CD4-positive, alpha-beta memory T cell (primary cell): ENCODE results near the gene EHF. TPM values are rescaled to one million over a fixed set of nuclear protein-coding genes. Genes with fewer than 3 reads are reported as not detected.
"Not testable (repeated sequence)": the region's sequence is repeated elsewhere in the genome, so short reads cannot be mapped to it uniquely, and the experiment has no call there.

Experiments
- CTCF ChIA-PET: fragments of 350-600 bp; sonication (Branson Sonifier 250); formaldehyde crosslinking; loops from one replicate; lab custom pipeline; 2021; ENCODE audit warnings: inconsistent platforms; ENCODE audit not compliant: partially characterized antibody; lab: Charles Lee
- POLR2A ChIA-PET: fragments of 350-600 bp; sonication (Branson Sonifier 250); formaldehyde crosslinking; loops from one replicate; lab custom pipeline; 2021; ENCODE audit not compliant: partially characterized antibody; lab: Charles Lee
- DNase-seq, 5 donors: peaks; one replicate each; pipeline versions ENCODE4 v3.0.0 to v3.0.0-alpha.2; 2020 to 2022; ENCODE audit warnings: mixed read lengths in 1 of 5
- H3K27ac ChIP-seq: one replicate; pipeline ENCODE4 v1.7.0; 2013; ENCODE audit warnings: low read depth, low read length
- H3K27me3 ChIP-seq: 2 replicates; pipeline ENCODE4 v1.7.0; 2013; ENCODE audit warnings: mild to moderate bottlenecking, low read length, moderate library complexity; ENCODE audit not compliant: insufficient read depth
- H3K36me3 ChIP-seq: 2 replicates; pipeline ENCODE4 v1.7.0; 2013; ENCODE audit warnings: mild to moderate bottlenecking, low read length, moderate library complexity; ENCODE audit not compliant: insufficient read depth
- H3K4me1 ChIP-seq: 2 replicates; pipeline ENCODE4 v1.7.0; 2013; ENCODE audit warnings: mild to moderate bottlenecking, low read length, moderate library complexity; ENCODE audit not compliant: insufficient read depth
- H3K4me3 ChIP-seq, 2 donors: one replicate each; pipeline ENCODE4 v1.7.0; 2013; ENCODE audit warnings: low read length in 2 of 2, mild to moderate bottlenecking in 1 of 2
- H3K9me3 ChIP-seq, 2 donors: one replicate each; pipeline ENCODE4 v1.7.0; 2013; ENCODE audit warnings: low read length in 2 of 2, control low read depth in 1 of 2; ENCODE audit not compliant: control insufficient read depth in 1 of 2
- H3K27ac Mint-ChIP-seq, 7 donors: one replicate each; pipeline ENCODE4 v1.8.0; 2020 to 2021; ENCODE audit warnings: mixed read lengths in 7 of 7, mild to moderate bottlenecking in 6 of 7, inconsistent platforms in 3 of 7, moderate library complexity in 3 of 7
- H3K27me3 Mint-ChIP-seq, 2 donors: one replicate each; pipeline ENCODE4 v1.8.0; 2020 to 2021; ENCODE audit warnings: mixed read lengths in 2 of 2
- H3K36me3 Mint-ChIP-seq, 2 donors: one replicate each; pipeline ENCODE4 v1.8.0; 2020 to 2021; ENCODE audit warnings: mixed read lengths in 2 of 2, inconsistent platforms in 1 of 2, mild to moderate bottlenecking in 1 of 2
- H3K4me1 Mint-ChIP-seq, 4 donors: one replicate each; pipeline ENCODE4 v1.8.0; 2020 to 2021; ENCODE audit warnings: mixed read lengths in 4 of 4, mild to moderate bottlenecking in 1 of 4
- H3K4me3 Mint-ChIP-seq, 8 donors: one replicate each; pipeline ENCODE4 v1.8.0; 2020 to 2021; ENCODE audit warnings: mixed read lengths in 8 of 8, mild to moderate bottlenecking in 7 of 8, moderate library complexity in 6 of 8, inconsistent platforms in 3 of 8
- H3K9me3 Mint-ChIP-seq, 8 donors: one replicate each; pipeline ENCODE4 v1.8.0; 2020 to 2021; ENCODE audit warnings: mixed read lengths in 8 of 8, mild to moderate bottlenecking in 5 of 8, inconsistent platforms in 3 of 8, moderate library complexity in 1 of 8
- intact Hi-C: fragments of 100-400 bp; cut with micrococcal nuclease; formaldehyde crosslinking; loops from one replicate; pipeline ENCODE4 v1.15.1; 2023
- polyA plus RNA-seq, 2 donors: library from polyadenylated mRNA; unstranded; fragments of 300-500 nt; fragmentation: Illumina TruSeq; gene quantifications; one replicate each; pipeline ENCODE4 v1.2.3, GENCODE V29; 2021
- total RNA-seq, 2 experiments: library from RNA; stranded (reverse); gene quantifications; one replicate each; pipeline ENCODE4 v1.2.3, GENCODE V29; 2021

The EHF gene
- total and polyA plus RNA-seq, 4 experiments from 2014 or later: not detected

GRCh38 chr11:34679681-34680080 is 58.8 kb downstream of the EHF start:
- Histone ChIP-seq H3K27me3 (no peaks in the 10 kb centered on the region), H3K9me3 (no peaks in the 10 kb centered on the region), H3K36me3 (no peaks in the 10 kb centered on the region), H3K4me1 (no peaks in the 10 kb centered on the region), H3K4me3 (no peak overlapping the region), H3K27ac (no peak overlapping the region)
- H3K9me3 Mint-ChIP-seq: no peaks in the 10 kb centered on the region
- no peaks in the 10 kb centered on the region for H3K4me1 Mint-ChIP-seq
- H3K27ac Mint-ChIP-seq: no peak overlapping the region
- no peak overlapping the region for H3K4me3 Mint-ChIP-seq
- intact Hi-C loops: no loop called here
- peaks cover 0 to 3% of the 10 kb centered on the region in 2 donors for H3K27me3 Mint-ChIP-seq
- no peak for DNase-seq
- ChIA-PET CTCF (interaction anchor here (1.5 to 1.6 kb wide), 2 partner anchors 9 to 94 kb away, joined by 3 to 6 read pairs; no protein-coding TSS in a partner anchor), POLR2A (no interaction called here)
- no peaks in the 10 kb centered on the region for H3K36me3 Mint-ChIP-seq

- Histone ChIP-seq H3K27ac (no peak overlapping the region), H3K4me1 (no peaks in the 10 kb centered on the region), H3K4me3 (no peak overlapping the region), H3K9me3 (no peaks in the 10 kb centered on the region), H3K27me3 (no peaks in the 10 kb centered on the region), H3K36me3 (no peaks in the 10 kb centered on the region)
- no peaks in the 10 kb centered on the region for H3K4me1 Mint-ChIP-seq
- no peaks in the 10 kb centered on the region for H3K9me3 Mint-ChIP-seq
- no peak overlapping the region for H3K4me3 Mint-ChIP-seq
- ChIA-PET POLR2A (no interaction called here), CTCF (interaction anchor here (0.5 to 1.6 kb wide), 3 partner anchors 10 to 807 kb away, joined by 3 to 6 read pairs (median 4); no protein-coding TSS in a partner anchor)
- intact Hi-C loops: no loop called here
- peaks cover 0 to 3% of the 10 kb centered on the region in 2 donors for H3K27me3 Mint-ChIP-seq
- no peaks in the 10 kb centered on the region for H3K36me3 Mint-ChIP-seq
- DNase-seq: no peak
- H3K27ac Mint-ChIP-seq: no peak overlapping the region
Measured at GRCh38 chr11:34680206-34680605, 59.3 kb downstream of the EHF start.

GRCh38 chr11:34680918-34681586 is 60.2 kb downstream of the EHF start:
- Histone ChIP-seq H3K27ac (no peak overlapping the region), H3K4me3 (no peak overlapping the region), H3K36me3 (no peaks in the 10 kb centered on the region), H3K27me3 (no peaks in the 10 kb centered on the region), H3K9me3 (no peaks in the 10 kb centered on the region), H3K4me1 (no peaks in the 10 kb centered on the region)
- Mint-ChIP-seq H3K4me1 (no peaks in the 10 kb centered on the region), H3K27me3 (peaks cover 0 to 3% of the 10 kb centered on the region in 2 donors), H3K9me3 (no peaks in the 10 kb centered on the region), H3K4me3 (no peak overlapping the region), H3K36me3 (no peaks in the 10 kb centered on the region), H3K27ac (no peak overlapping the region)
- ChIA-PET POLR2A (no interaction called here), CTCF (no interaction called here)
- no peak for DNase-seq
- intact Hi-C loops: no loop called here

- Mint-ChIP-seq H3K27me3 (no peaks in the 10 kb centered on the region), H3K4me1 (no peaks in the 10 kb centered on the region), H3K27ac (no peak overlapping the region), H3K4me3 (no peak overlapping the region), H3K9me3 (no peaks in the 10 kb centered on the region), H3K36me3 (no peaks in the 10 kb centered on the region)
- intact Hi-C loops: no loop called here
- no peak overlapping the region for H3K27ac ChIP-seq
- ChIA-PET POLR2A (no interaction called here), CTCF (no interaction called here)
- no peak overlapping the region for H3K4me3 ChIP-seq
- DNase-seq: no peak
- no peaks in the 10 kb centered on the region for H3K9me3 ChIP-seq
- no peaks in the 10 kb centered on the region for H3K4me1 ChIP-seq
- H3K36me3 ChIP-seq: no peaks in the 10 kb centered on the region
- no peaks in the 10 kb centered on the region for H3K27me3 ChIP-seq
Measured at GRCh38 chr11:34682825-34683224, 61.9 kb downstream of the EHF start.

GRCh38 chr11:34683396-34683795 is 62.5 kb downstream of the EHF start:
- Histone ChIP-seq H3K36me3 (no peaks in the 10 kb centered on the region), H3K4me1 (no peaks in the 10 kb centered on the region), H3K9me3 (no peaks in the 10 kb centered on the region), H3K27ac (no peak overlapping the region), H3K4me3 (no peak overlapping the region), H3K27me3 (no peaks in the 10 kb centered on the region)
- Mint-ChIP-seq H3K27ac (no peak overlapping the region), H3K27me3 (no peaks in the 10 kb centered on the region), H3K36me3 (no peaks in the 10 kb centered on the region), H3K4me3 (no peak overlapping the region), H3K9me3 (no peaks in the 10 kb centered on the region), H3K4me1 (no peaks in the 10 kb centered on the region)
- intact Hi-C loops: no loop called here
- CTCF ChIA-PET: no interaction called here
- no peak for DNase-seq
- POLR2A ChIA-PET: no interaction called here

GRCh38 chr11:34685864-34686263 is 65.0 kb downstream of the EHF start:
- POLR2A ChIA-PET: no interaction called here
- no peaks in the 10 kb centered on the region for H3K36me3 Mint-ChIP-seq
- peaks cover 0 to 2% (median 0%) of the 10 kb centered on the region in 8 donors for H3K9me3 Mint-ChIP-seq
- DNase-seq: no peak
- Histone ChIP-seq H3K36me3 (no peaks in the 10 kb centered on the region), H3K27me3 (no peaks in the 10 kb centered on the region), H3K4me3 (no peak overlapping the region), H3K9me3 (no peaks in the 10 kb centered on the region), H3K4me1 (no peaks in the 10 kb centered on the region), H3K27ac (no peak overlapping the region)
- H3K4me1 Mint-ChIP-seq: no peaks in the 10 kb centered on the region
- intact Hi-C loops: no loop called here
- H3K4me3 Mint-ChIP-seq: no peak overlapping the region
- CTCF ChIA-PET: no interaction called here
- no peaks in the 10 kb centered on the region for H3K27me3 Mint-ChIP-seq
- H3K27ac Mint-ChIP-seq: no peak overlapping the region

- intact Hi-C loops, POLR2A ChIA-PET, H3K4me3 ChIP-seq, H3K27ac Mint-ChIP-seq, H3K27ac ChIP-seq, H3K4me3 Mint-ChIP-seq, H3K4me1 ChIP-seq, H3K36me3 ChIP-seq, CTCF ChIA-PET, H3K9me3 ChIP-seq, H3K27me3 Mint-ChIP-seq, DNase-seq, H3K4me1 Mint-ChIP-seq, H3K36me3 Mint-ChIP-seq, H3K27me3 ChIP-seq: not testable (repeated sequence)
- peaks cover 0 to 14% (median 3%) of the 10 kb centered on the region in 8 donors for H3K9me3 Mint-ChIP-seq
Measured at GRCh38 chr11:34692299-34692698, 71.4 kb downstream of the EHF start.
